Measurements from ENCODE around the gene KCTD6.

DNA sequence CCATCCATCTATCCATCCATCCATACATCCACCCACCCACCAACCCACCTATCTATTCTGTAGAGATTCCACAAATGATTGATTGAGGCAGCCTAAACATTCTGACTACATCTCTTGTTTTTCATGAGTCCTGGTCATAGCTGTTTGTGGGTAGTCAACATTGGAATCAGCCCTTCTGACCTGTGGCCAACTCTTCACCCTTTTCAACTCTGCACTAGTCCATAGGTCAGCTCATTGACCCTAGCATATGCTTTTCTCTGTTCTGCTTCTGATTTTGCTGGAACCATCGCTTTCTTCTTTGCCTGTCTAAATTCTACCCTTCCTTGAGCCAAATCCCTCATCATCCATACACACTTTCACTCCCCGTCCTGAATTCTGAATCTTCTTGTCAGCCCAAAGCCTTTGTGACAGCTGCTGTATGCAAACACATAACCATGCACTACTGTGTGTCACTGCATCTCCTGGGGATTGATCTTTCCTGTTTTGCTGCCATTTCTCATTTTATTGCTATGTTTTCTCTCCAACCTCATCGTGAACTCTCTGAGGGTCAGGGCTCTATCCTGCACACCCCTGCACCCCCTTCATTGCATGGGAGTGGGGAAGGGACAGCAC is 16.8 kb upstream of the KCTD6 start:
- TF ChIP-seq, protein P1, sequence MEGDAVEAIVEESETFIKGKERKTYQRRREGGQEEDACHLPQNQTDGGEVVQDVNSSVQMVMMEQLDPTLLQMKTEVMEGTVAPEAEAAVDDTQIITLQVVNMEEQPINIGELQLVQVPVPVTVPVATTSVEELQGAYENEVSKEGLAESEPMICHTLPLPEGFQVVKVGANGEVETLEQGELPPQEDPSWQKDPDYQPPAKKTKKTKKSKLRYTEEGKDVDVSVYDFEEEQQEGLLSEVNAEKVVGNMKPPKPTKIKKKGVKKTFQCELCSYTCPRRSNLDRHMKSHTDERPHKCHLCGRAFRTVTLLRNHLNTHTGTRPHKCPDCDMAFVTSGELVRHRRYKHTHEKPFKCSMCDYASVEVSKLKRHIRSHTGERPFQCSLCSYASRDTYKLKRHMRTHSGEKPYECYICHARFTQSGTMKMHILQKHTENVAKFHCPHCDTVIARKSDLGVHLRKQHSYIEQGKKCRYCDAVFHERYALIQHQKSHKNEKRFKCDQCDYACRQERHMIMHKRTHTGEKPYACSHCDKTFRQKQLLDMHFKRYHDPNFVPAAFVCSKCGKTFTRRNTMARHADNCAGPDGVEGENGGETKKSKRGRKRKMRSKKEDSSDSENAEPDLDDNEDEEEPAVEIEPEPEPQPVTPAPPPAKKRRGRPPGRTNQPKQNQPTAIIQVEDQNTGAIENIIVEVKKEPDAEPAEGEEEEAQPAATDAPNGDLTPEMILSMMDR (conservative IDR thresholded peaks at IDR 0.05; ENCODE audit: low read depth, low read length), result no peak
- TF ChIP-seq EZH2 (IDR thresholded peaks at IDR 0.05; ENCODE audit: borderline replicate concordance, low read depth, low read length, poor library complexity, severe bottlenecking), result no peak

Data from A673 (cell line).